HCT116 (cell line): Measurements from ENCODE around the gene SYMPK. TPM values are rescaled to one million over a fixed set of nuclear protein-coding genes. Genes with fewer than 3 reads are reported as not detected.

ENCODE experiments used
- ATAC-seq: fragments of 200-7000 bp; cut with Tn5 transposase; 2 replicates; pipeline ENCODE4 v1.9.1; 2020; ENCODE audit warnings: mild to moderate bottlenecking, moderate library complexity
- BruUV-seq: library from RNA; stranded (reverse); fragments of 400-500 nt; replicated peaks from 2 replicates; lab custom pipeline; 2021; lab: Mats Ljungman, UMichigan
- CTCF ChIA-PET: fragments of 300-600 bp; sonication (Branson Sonifier 250); formaldehyde crosslinking; loops from one replicate; lab custom pipeline; 2021; ENCODE audit warnings: antibody characterized with exemption; lab: Charles Lee
- POLR2A ChIA-PET: fragments of 300-600, 350-600 bp; sonication (Branson Sonifier 250); formaldehyde crosslinking; loops from one replicate; lab custom pipeline; 2021; ENCODE audit warnings: antibody characterized with exemption; lab: Charles Lee
- RAD21 ChIA-PET, 2 experiments: fragments of 300-600 bp; sonication (Branson Sonifier 250); formaldehyde crosslinking; loops; one replicate each; lab custom pipeline; 2023; ENCODE audit warnings: low total read pairs in 2 of 2; ENCODE audit not compliant: uncharacterized antibody in 2 of 2, unreplicated experiment in 2 of 2, low non-redundant PET in 1 of 2; lab: Charles Lee
- DNase-seq: peaks from one replicate; pipeline ENCODE4 v3.0.0-alpha.2; 2010; ENCODE audit warnings: low read depth, low spot score
- H2AFZ ChIP-seq: fragments of 200-600 bp; shearing (Covaris generic), sonication (generic); 2 replicates; pipeline ENCODE4 v1.6.1; 2017; ENCODE audit warnings: low read depth, mixed run types, mixed read lengths, antibody characterized with exemption, low read length; ENCODE audit not compliant: poor library complexity, severe bottlenecking
- H3K27ac ChIP-seq: 2 replicates; pipeline ENCODE4 v1.5.1; 2012; ENCODE audit warnings: low read depth, low read length
- H3K27me3 ChIP-seq: fragments of 200-600 bp; sonication (generic); 2 replicates; pipeline ENCODE4 v1.6.1; 2016; ENCODE audit warnings: mixed run types, low read length, mixed read lengths; ENCODE audit not compliant: insufficient read depth
- H3K36me3 ChIP-seq, 2 experiments: fragments of 200-500 bp in 1 of 2; fragments of 200-600 bp in 1 of 2; sonication (Bioruptor generic) in 1 of 2; sonication (generic) in 1 of 2; 2 replicates each; pipeline versions ENCODE4 v1.5.1 to v1.6.1; 2014 to 2016; ENCODE audit warnings: low read length in 2 of 2, inconsistent platforms in 1 of 2, mixed read lengths in 1 of 2, mixed run types in 1 of 2; ENCODE audit not compliant: insufficient read depth in 2 of 2, control insufficient read depth in 1 of 2
- H3K4me1 ChIP-seq, 2 experiments: fragments of 200-600 bp in 1 of 2; sonication (generic) in 1 of 2; 2 replicates each; pipeline versions ENCODE4 v1.5.1 to v1.6.1; 2012 to 2017; ENCODE audit warnings: low read length in 2 of 2, inconsistent platforms in 1 of 2, mild to moderate bottlenecking in 1 of 2, mixed read lengths in 1 of 2, mixed run types in 1 of 2, moderate library complexity in 1 of 2; ENCODE audit not compliant: insufficient read depth in 2 of 2, control insufficient read depth in 1 of 2
- H3K4me2 ChIP-seq: fragments of 200-600 bp; sonication (generic); 2 replicates; pipeline ENCODE4 v1.6.1; 2017; ENCODE audit warnings: mixed run types, low read length, mixed read lengths
- H3K4me3 ChIP-seq, 2 experiments: fragments of 200-600 bp in 1 of 2; sonication (generic) in 1 of 2; replicated peaks in 1 of 2; 2 replicates each; pipeline ENCODE4 v1.5.1; 2011 to 2016; ENCODE audit warnings: low read length in 2 of 2, control low read depth in 1 of 2, low read depth in 1 of 2, mild to moderate bottlenecking in 1 of 2, mixed read lengths in 1 of 2, mixed run types in 1 of 2
- H3K79me2 ChIP-seq: fragments of 200-600 bp; sonication (generic); 2 replicates; pipeline ENCODE4 v1.6.1; 2017; ENCODE audit warnings: mild to moderate bottlenecking, mixed run types, low read length, moderate library complexity, mixed read lengths; ENCODE audit not compliant: insufficient read depth
- H3K9ac ChIP-seq: fragments of 200-600 bp; sonication (generic); 2 replicates; pipeline ENCODE4 v1.6.1; 2016; ENCODE audit warnings: low read length, mixed read lengths
- H3K9me2 ChIP-seq: fragments of 200-600 bp; sonication (generic), shearing (Covaris generic); 2 replicates; pipeline ENCODE4 v1.6.1; 2017; ENCODE audit warnings: mixed run types, mild to moderate bottlenecking, moderate library complexity; ENCODE audit not compliant: insufficient read depth
- H3K9me3 ChIP-seq, 2 experiments: fragments of 200-500 bp in 1 of 2; fragments of 200-600 bp in 1 of 2; sonication (Bioruptor generic) in 1 of 2; sonication (generic) in 1 of 2; 2 replicates each; pipeline ENCODE4 v1.6.1; 2014 to 2017; ENCODE audit warnings: low read length in 2 of 2, mixed read lengths in 2 of 2, inconsistent platforms in 1 of 2, low read depth in 1 of 2, mild to moderate bottlenecking in 1 of 2, mixed run types in 1 of 2, moderate library complexity in 1 of 2; ENCODE audit not compliant: control insufficient read depth in 1 of 2, insufficient read depth in 1 of 2
- H4K20me1 ChIP-seq: fragments of 200-600 bp; sonication (generic), shearing (Covaris generic); 2 replicates; pipeline ENCODE4 v1.6.1; 2017; ENCODE audit warnings: mixed run types, mild to moderate bottlenecking, moderate library complexity; ENCODE audit not compliant: insufficient read depth
- ATF3 ChIP-seq: IDR thresholded peaks from 2 replicates; pipeline ENCODE4 v1.6.1; 2012
- CBX3 ChIP-seq: IDR thresholded peaks from 2 replicates; pipeline ENCODE4 v1.6.1; 2012; ENCODE audit warnings: low read depth
- CEBPB ChIP-seq: IDR thresholded peaks from 2 replicates; pipeline ENCODE4 v1.6.1; 2012; ENCODE audit warnings: low read depth
- EGR1 ChIP-seq: IDR thresholded peaks from 2 replicates; pipeline ENCODE4 v1.6.1; 2012; ENCODE audit warnings: low read depth
- ELF1 ChIP-seq: IDR thresholded peaks from 2 replicates; pipeline ENCODE4 v1.6.1; 2012; ENCODE audit warnings: low read depth, borderline replicate concordance
- EZH2 ChIP-seq: fragments of 200-600 bp; sonication (generic); IDR thresholded peaks from 2 replicates; pipeline ENCODE4 v1.6.1; 2017; ENCODE audit warnings: antibody characterized with exemption, mixed run types
- JUND ChIP-seq: IDR thresholded peaks from 2 replicates; pipeline ENCODE4 v1.6.1; 2012
- MAX ChIP-seq: IDR thresholded peaks from 2 replicates; pipeline ENCODE4 v1.6.1; 2012
- POLR2A ChIP-seq: IDR thresholded peaks from 2 replicates; pipeline ENCODE4 v1.7.0; 2011; ENCODE audit warnings: borderline replicate concordance; ENCODE audit not compliant: insufficient read depth, insufficient read length; ENCODE audit errors: extremely low read depth
- RAD21 ChIP-seq: IDR thresholded peaks from 2 replicates; pipeline ENCODE4 v1.6.1; 2012; ENCODE audit warnings: low read depth, mild to moderate bottlenecking
- SIN3A ChIP-seq: IDR thresholded peaks from 2 replicates; pipeline ENCODE4 v1.6.1; 2012; ENCODE audit warnings: low read depth
- SP1 ChIP-seq: IDR thresholded peaks from 2 replicates; pipeline ENCODE4 v1.6.1; 2012; ENCODE audit warnings: low read depth
- TCF7L2 ChIP-seq: IDR thresholded peaks from 2 replicates; pipeline ENCODE4 v1.7.0; 2011; ENCODE audit warnings: borderline replicate concordance, inconsistent platforms; ENCODE audit not compliant: insufficient read depth, insufficient read length; ENCODE audit errors: extremely low read depth
- YY1 ChIP-seq: IDR thresholded peaks from 2 replicates; pipeline ENCODE4 v1.6.1; 2011; ENCODE audit warnings: low read length, low read depth, moderate library complexity, mild to moderate bottlenecking; ENCODE audit not compliant: insufficient replicate concordance; ENCODE audit errors: extremely low read depth
- ZBTB33 ChIP-seq: IDR thresholded peaks from 2 replicates; pipeline ENCODE4 v1.6.1; 2011; ENCODE audit warnings: mild to moderate bottlenecking, low read length, moderate library complexity; ENCODE audit not compliant: insufficient replicate concordance; ENCODE audit errors: extremely low read depth
- ZFX ChIP-seq: fragments of 450-650 bp; IDR thresholded peaks from 2 replicates; pipeline ENCODE4 v1.6.1; 2017
- ZNF274 ChIP-seq: fragments of 200-500 bp; sonication (Bioruptor generic); IDR thresholded peaks from 2 replicates; pipeline ENCODE4 v1.6.1; 2014; ENCODE audit warnings: mild to moderate bottlenecking, low read depth, low read length, inconsistent platforms
- intact Hi-C: fragments of 100-400 bp; cut with micrococcal nuclease; formaldehyde crosslinking; loops from 2 replicates; pipeline ENCODE4 v1.10.0; 2022
- total RNA-seq: library from RNA; stranded (reverse); gene quantifications from one replicate; pipeline ENCODE4 v1.2.1, GENCODE V29; 2021; ENCODE audit not compliant: unreplicated experiment

The SYMPK gene
- total RNA-seq, 1 experiment from 2014 or later = 117 TPM

GRCh38 chr19:45823182-45823581 is 39.8 kb downstream of the SYMPK start:
- Histone ChIP-seq H3K36me3 (peaks cover 18 to 39% of the 10 kb centered on the region in 2 experiments; a peak in 3 of 4 replicates), H4K20me1 (no peaks in the 10 kb centered on the region), H2AFZ (no peak overlapping the region), H3K9me2 (no peaks in the 10 kb centered on the region), H3K27ac (no peak overlapping the region), H3K4me3 (no peak overlapping the region), H3K27me3 (no peaks in the 10 kb centered on the region), H3K9ac (no peak overlapping the region), H3K4me2 (no peak overlapping the region), H3K79me2 (no peaks in the 10 kb centered on the region), H3K4me1 (no peaks in the 10 kb centered on the region), H3K9me3 (no peaks in the 10 kb centered on the region)
- no TSS peak for BruUV-seq
- DNase-seq (no peak), ATAC-seq (no peak)
- ChIA-PET POLR2A (interaction anchor here (0.7 kb wide), 1 partner anchor 40 kb away, joined by 4 read pairs; no protein-coding TSS in a partner anchor), CTCF (no interaction called here), RAD21 (no interaction called here)
- intact Hi-C loops = no loop called here
- no peak for TF ChIP-seq MAX
- TF ChIP-seq SIN3A = no peak
- TF ChIP-seq EZH2 = no peak
- no peak for TF ChIP-seq ATF3
- TF ChIP-seq RAD21 = no peak
- TF ChIP-seq CEBPB = no peak
- TF ChIP-seq JUND = no peak
- TF ChIP-seq POLR2A = no peak
- no peak for TF ChIP-seq ZNF274
- no peak for TF ChIP-seq TCF7L2
- TF ChIP-seq YY1 = no peak
- no peak for TF ChIP-seq SP1
- TF ChIP-seq ELF1 = no peak
- TF ChIP-seq ZFX = no peak
- no peak for TF ChIP-seq EGR1
- no peak for TF ChIP-seq CBX3
- no peak for TF ChIP-seq ZBTB33
